Stimulated activated CD8-positive, alpha-beta memory T cell treated with anti-CD3 and anti-CD28 coated beads, Interleukin-15, amount 100 ng/mL, for 4 hours (primary cell): ENCODE data around the gene PSMC3IP.
"Not testable (repeated sequence)": the region's sequence is repeated elsewhere in the genome, so short reads cannot be mapped to it uniquely, and the experiment has no call there.

Experiments used
- DNase-seq, 2 donors: peaks; one replicate each; pipeline ENCODE4 v3.0.0-alpha.2; 2020; ENCODE audit warnings: low read depth in 2 of 2

The PSMC3IP gene

DNA sequence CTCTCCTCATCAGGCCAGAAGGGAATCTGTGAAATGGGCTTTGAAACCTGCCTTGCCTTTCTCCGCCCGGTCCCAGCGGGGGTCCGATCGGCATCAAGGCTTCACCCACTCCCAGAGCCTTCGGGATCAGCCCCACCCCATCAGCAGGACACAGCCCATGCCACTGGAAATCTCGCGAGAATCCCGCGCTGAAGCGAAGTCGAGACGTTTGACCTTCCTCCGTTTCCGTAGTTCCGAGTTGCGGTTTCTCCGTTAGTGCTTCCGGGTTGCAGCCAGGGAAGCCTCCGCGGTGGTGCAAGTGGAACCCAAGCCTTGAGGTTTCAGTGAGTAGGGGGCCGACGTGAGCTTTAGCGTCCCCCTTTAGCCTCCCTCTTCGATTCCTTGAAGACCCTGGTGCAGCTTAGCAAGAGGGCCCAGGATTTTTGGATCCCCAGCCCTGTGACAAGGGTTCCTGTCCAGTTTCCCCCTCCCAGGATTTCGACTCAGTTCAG, 15.6 kb downstream of the PSMC3IP start, which contains the start of gene COASY:
Gene COASY, plus strand, starts transcription at position 252 of the 491 bp plus-strand sequence. CDS start 475 bp downstream, outside the sequence.
- peak; percentile 79 to 86 for DNase-seq

- no peak for DNase-seq
Observed at GRCh38 chr17:42560246-42560645, 17.3 kb downstream of the PSMC3IP start.

DNA sequence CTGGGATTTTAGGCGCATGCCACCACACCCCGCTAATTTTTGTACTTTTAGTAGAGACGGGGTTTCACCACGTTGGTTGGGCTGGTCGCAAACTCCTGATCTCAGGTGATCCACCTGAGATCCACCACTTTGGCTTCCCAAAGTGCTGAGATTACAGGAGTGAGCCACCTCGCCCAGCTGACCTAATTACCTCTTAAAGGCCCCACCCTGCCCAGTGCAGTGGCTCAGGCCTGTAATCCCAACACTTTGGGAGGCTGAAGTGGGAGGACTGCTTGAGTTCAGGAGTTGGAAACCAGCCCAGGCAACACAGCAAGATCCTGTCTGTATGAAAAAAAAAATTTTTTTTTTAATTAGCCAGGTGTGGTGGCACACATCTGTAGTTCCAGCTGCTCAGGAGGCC, 18.5 kb downstream of the PSMC3IP start:
- DNase-seq, result no peak

- DNase-seq, result not testable (repeated sequence)
Observed at GRCh38 chr17:42555961-42556617, 21.4 kb downstream of the PSMC3IP start.

GRCh38 chr17:42555122-42555622, 22.4 kb downstream of the PSMC3IP start:
- DNase-seq, result no peak

DNA sequence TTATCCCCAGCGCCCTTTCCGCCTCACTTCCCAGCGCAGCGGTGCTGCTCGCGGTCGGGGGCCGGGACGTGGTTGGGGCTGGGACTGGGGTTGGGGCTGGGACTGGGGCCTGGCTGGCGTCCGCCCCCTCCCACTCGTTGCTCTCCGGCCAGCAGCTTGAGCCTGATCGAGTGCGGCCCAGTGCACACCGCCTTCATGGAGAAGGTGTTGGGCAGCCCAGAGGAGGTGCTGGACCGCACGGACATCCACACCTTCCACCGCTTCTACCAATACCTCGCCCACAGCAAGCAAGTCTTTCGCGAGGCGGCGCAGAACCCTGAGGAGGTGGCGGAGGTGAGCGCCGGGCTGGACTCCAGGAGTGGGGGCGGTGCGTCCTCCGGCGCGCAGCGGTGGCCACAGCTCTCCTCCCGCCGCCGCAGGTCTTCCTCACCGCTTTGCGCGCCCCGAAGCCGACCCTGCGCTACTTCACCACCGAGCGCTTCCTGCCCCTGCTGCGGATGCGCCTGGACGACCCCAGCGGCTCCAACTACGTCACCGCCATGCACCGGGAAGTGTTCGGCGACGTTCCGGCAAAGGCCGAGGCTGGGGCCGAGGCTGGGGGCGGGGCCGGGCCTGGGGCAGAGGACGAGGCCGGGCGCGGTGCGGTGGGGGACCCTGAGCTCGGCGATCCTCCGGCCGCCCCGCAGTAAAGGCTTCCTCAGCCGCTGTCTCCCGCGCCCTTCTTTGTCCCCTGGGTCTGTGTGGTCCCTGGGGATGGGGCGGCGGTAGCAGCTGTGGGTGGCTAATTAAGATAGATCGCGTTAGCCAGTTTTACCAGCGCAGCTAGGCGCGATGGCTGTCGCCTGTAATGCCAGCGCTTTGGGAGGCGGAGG, 23.0 kb downstream of the PSMC3IP start:
- peak in 1 of 2 donors; percentile 62 for DNase-seq

DNA sequence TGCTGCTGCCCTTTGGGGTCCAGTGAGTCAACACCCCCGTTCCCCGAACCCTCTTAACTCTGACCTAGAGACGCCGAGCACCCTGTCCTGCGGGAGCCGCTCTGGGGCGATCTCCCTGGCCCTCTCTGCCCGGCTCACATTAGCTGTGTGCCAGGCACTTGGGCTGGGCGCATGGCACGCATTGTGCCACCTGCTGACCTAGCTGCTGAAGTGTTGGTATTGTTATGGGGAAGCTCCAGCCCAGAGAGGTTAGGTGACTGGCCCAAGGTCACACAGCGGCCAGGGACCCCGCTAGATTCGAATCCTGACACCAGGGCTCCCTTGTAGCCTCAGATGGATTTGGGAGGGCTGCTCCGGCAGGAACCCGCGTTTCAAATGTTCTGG, 23.7 kb downstream of the PSMC3IP start:
- no peak for DNase-seq

DNA sequence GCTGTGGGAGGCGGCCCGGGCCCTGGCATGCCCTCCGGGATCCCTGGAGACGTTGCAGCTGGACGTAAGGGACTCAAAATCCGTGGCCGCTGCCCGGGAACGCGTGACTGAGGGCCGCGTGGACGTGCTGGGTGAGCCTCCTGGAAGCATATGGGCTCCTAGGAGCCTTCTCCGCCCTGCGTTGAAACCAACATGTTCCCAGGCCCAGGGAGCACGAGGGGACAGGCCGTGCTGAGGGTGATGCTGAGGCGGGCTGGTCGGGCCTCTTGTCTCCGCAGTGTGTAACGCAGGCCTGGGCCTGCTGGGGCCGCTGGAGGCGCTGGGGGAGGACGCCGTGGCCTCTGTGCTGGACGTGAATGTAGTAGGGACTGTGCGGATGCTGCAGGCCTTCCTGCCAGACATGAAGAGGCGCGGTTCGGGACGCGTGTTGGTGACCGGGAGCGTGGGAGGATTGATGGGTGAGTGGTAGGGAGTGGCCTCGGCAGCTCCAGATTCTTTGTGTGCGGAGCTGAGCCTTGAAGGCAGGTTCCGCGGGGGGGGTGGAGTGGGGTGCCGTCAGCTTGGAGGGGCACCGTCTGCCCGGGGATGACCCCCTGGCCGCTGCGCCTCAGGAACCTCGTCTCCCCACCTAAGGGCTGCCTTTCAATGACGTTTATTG, 24.2 kb downstream of the PSMC3IP start:
- DNase-seq, result no peak

DNA sequence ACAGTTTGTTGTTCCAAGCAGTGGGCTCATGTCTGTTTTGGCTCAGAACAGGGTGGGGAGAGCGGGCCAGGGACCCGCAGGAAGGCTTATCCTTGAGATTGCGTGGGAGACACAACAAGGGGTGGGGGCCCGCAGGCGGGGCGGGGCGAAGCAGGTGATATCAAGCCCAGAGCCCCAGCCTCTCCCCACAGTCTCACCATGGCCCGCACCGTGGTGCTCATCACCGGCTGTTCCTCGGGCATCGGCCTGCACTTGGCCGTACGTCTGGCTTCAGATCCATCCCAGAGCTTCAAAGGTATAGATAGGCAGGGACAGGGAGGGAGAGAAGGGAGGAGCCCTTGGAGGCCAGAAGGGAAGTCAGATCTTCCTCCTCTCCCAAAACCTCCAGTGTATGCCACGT, 24.8 kb downstream of the PSMC3IP start, which contains the start of gene HSD17B1:
Gene HSD17B1, plus strand, starts transcription at position 188 of the 400 bp plus-strand sequence. Its CDS starts 11 bp downstream, at position 199.
- DNase-seq, result not testable (repeated sequence)

DNA sequence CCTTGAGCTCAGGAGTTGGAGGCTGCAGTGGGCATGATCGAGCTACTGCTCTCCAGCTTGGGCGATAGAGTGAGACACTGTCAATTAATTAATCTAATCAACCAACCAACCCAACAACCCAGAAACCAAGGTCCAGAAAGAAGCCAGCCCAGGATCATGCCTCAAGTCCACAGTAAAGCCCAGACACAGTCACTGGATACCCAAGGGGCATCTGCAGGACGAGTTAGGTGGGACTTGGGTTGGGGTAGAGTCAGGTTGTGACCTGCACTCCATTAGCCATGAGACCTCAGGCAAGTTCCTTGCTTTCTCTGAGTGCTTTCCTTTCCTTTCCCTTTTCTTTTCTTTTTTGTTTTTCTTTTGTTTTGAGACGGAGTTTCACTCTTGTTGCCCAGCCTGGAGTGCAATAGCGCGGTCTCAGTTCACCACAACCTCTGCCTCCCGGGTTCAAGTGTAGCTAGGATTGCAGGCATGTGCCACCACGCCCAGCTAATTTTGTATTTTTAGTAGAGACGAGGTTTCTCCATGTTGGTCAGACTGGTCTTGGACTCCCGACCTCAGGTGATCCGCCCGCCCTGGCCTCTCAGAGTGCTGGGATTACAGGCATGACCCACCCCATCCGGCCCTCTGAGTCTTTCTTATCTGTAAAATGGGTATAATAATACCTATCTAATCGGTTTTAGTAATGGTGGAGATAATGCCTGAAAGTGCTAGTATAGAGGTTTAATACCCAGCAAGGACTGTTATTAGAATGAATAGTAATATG, 28.4 kb downstream of the PSMC3IP start:
- no peak for DNase-seq

GRCh38 chr17:42548070-42548837, 29.3 kb downstream of the PSMC3IP start:
- DNase-seq, result peak; percentile 51 to 62

DNA sequence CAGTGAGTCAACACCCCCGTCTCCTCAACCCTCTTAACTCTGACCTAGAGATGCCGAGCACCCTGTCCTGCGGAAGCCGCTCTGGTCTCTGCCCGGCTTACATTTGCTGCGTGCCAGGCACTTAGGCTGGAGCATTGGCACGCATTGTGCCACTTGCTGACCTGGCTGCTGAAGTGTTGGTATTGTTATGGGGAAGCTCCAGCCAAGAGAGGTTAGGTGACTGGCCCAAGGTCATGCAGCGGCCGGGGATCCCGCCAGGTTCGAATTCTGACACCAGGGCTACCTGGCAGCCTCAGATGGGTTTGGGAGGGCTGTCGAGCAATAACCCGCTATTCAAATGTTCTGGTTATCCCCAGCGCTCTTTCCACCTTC, 29.8 kb downstream of the PSMC3IP start:
- DNase-seq, result no peak

GRCh38 chr17:42547001-42547461, 30.5 kb downstream of the PSMC3IP start:
- DNase-seq, result no peak

- not testable (repeated sequence) for DNase-seq
Observed at GRCh38 chr17:42545755-42546505, 31.6 kb downstream of the PSMC3IP start.

- no peak for DNase-seq
Observed at GRCh38 chr17:42544874-42545283, 32.6 kb downstream of the PSMC3IP start.

- DNase-seq, result no peak
Observed at GRCh38 chr17:42543190-42544079, 34.1 kb downstream of the PSMC3IP start.

GRCh38 chr17:42541041-42541833, 36.3 kb downstream of the PSMC3IP start:
- no peak for DNase-seq

- DNase-seq, result not testable (repeated sequence)
Observed at GRCh38 chr17:42540558-42540957, 37.0 kb downstream of the PSMC3IP start.
